Activated CD4-positive, alpha-beta T cell treated with anti-CD3 and anti-CD28 coated beads, Interleukin-2, Interleukin-4, amounts not matched to agents 100 ng/mL and 50 ng/mL, durations not matched to agents 16 hours and 8 hours (primary cell): Measurements from ENCODE around the gene FAM200A.
"Not testable (repeated sequence)": the region's sequence is repeated elsewhere in the genome, so short reads cannot be mapped to it uniquely, and the experiment has no call there.

Experiments
- DNase-seq: peaks from one replicate; pipeline ENCODE4 v3.0.0-alpha.2; 2020; ENCODE audit warnings: low spot score

Gene FAM200A

DNA sequence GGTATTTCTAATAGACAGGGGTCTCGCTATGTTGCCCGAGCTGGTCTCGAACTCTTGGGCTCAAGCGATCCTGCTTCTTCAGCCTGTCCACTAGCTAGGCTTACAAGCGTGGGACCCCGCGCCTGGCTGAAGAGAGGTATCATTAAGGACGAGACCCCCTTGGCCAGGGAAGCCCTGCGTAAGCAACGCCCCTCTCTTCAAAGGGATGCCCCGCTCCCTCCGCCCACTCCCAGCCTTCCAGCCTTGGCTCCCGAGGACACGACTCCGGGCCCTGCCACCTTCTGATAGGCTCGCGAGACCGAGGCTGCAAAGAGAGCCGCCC lies 47.7 kb downstream of the FAM200A start:
- DNase-seq: no peak

DNA sequence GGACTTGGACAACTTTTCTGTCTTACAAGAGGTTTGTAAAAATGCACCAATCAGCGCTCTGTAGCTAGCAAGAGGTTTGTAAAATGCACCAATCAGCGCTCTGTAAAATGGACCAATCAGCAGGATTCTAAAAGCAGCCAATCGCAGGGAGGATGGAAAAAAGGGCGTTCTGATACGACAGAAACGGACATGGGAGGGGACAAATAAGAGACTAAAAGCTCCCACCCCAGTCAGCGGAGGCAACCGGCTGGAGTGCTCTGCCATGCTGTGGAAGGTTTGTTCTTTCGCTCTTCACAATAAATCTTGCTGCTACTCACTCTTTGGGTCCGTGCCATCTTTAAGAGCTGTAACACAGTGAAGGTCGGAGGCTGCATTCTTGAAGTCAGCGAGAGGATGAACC lies 50.7 kb downstream of the FAM200A start:
- not testable (repeated sequence) for DNase-seq

DNA sequence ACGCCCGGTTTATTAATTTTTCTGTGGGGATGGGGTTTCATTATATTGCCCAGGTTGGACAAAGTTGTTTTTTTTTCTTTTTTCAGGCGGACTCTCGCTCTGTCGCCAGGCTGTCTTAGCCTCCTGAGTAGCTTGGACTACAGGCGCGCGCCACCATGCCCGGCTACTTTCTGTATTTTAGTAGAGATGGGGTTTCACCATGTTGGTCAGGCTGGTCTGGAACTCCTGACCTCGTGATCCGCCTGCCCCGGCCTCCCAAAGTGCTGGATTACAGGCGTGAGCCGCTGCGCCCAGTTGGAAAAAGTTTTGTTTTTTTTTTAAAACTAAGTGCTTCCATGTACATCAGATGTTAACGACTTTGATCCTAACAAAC lies 51.3 kb downstream of the FAM200A start:
- DNase-seq: no peak

DNA sequence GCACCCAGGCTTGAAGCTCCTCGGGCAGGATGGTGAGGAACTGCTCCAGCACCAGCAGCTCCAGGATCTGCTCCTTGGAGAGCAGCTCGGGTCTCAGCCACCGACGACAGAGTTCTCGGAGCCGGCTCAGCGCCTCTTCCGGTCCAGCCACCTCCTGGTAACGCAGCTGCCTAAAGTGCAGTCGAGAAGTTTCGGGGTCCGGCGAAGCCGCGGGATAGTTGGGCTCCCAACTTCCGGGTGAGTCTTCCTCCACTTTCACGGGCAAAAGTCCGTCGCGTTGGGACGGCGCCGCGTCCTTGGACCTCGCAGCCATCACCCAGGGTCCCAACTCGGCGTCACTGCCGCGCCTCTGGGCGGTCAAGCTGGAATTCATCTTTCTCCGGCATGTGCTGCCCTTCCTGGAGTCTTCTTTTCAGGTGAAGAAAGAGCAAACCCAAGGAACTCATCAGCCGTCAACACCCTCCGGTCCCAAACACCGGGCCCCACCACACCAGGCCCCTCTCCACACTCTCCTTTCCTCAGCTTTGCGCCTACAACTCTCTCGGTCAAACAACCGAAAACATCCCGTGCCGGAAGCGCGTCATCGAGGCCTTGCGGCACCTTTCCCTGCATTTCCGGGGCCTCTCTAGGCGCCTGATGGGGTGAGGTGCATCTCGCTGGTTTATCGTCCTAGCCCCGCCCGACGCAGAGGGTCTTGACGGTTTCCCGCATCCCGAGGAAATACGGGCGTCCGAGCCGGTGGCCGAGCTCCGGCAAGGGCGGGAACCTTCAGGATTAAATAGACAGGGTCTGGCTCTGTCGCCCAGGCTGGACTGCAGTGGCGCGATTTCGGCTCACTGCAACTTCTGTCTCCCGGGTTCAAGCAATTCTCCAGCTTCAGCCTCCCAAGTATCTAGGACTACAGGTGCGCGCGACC lies 51.9 kb downstream of the FAM200A start, which contains the start of gene ZNF394:
ZNF394 (minus strand) TSS at position 561 of the 916 bp plus-strand sequence; CDS start at position 373, 188 bp downstream.
- peak; percentile 92 for DNase-seq

DNA sequence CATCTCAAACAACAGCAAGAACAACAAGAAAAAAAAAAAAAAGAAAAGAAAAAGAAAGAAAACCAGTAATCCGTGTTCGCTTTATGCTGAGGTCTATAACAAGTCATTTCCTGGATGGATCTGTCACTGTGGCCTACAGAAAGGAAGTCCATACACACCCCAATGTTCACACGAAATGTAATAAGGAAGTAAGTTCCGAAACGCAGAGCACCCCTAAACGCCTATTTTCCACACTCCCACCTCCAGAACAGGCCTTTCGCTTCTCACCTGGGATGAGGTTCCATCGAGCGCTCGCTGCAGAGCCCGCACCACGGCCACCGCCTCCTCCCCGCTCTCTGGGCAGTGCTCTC lies 52.6 kb downstream of the FAM200A start:
- peak; percentile 29 for DNase-seq

DNA sequence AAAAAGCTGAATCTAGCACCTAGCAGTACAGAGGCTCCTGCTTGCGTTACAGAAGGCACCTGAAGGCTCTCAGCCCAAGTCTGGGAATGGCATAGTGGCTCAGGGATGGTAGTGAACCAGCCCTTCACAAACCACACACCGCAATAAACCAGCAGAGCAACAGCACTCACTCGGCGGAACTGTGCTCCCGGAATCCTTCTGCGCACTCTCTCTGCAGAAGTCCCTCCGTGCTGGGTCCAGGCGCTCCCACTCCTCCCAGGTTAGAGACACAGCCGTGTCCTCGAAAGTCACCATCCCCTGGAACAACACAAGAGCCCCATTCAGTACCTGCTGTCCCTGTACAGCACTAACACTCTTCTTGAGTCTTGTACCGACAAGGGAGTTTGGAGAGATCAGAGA lies 53.4 kb downstream of the FAM200A start:
- DNase-seq: no peak

DNA sequence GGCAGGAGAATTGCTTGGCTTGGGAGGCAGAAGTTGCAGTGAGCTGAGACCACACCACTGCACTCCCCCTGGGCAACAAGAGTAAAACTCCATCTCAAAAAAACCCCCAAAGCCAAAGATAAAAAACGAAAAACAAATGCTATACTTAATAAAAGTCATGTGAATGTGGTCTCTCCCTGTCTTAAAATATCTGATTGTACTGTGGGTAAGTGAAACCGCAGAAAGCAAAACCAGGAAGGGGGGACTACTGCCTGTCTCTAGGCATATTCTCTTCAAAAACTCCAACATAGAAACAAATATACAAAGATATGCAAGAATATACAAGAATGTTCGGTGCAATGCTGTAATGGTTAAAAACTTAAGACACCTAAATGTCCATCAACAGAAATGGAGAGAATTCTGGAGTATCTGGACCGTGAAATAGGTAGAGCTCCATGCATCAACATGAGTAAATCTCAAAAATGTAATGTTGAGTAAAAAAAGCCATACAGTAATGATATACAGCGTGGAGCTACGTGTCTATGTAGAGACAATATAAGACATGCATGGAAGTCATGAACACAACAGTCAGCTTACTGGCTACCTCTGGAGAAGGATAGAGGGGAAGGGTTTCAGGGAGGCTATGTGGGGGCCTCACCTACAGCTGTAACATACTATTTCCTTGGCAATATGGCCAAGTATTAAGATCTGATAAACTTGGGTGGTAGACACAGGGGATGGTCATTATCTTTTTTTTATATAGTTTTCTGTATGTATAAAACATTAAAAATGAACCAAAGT lies 54.0 kb downstream of the FAM200A start:
- no peak for DNase-seq
